Esophagus squamous epithelium (tissue), 5 donors: ENCODE results near the gene PNCK. TPM values are rescaled to one million over a fixed set of nuclear protein-coding genes. Genes with fewer than 3 reads are reported as not detected.
A peak's percentile ranks its signal among the peaks of the same experiment; 100 is the strongest.
"Not testable (repeated sequence)": the region's sequence is repeated elsewhere in the genome, so short reads cannot be mapped to it uniquely, and the experiment has no call there.

ENCODE experiments used
- DNase-seq: peaks from one replicate; lab custom pipeline; 2025; lab: John Stamatoyannopoulos, UW
- H3K27ac ChIP-seq, 4 donors: fragments of 200-600 bp; sonication (generic); one replicate each; pipeline ENCODE4 v1.5.1; 2016 to 2019; ENCODE audit warnings: mild to moderate bottlenecking in 1 of 4
- H3K27me3 ChIP-seq, 4 donors: fragments of 200-600 bp; sonication (generic); 1 replicate in 3 of 4; 2 replicates in 1 of 4; pipeline versions ENCODE4 v1.5.1 to v1.6.0; 2017 to 2021; ENCODE audit warnings: antibody characterized with exemption in 1 of 4
- H3K36me3 ChIP-seq, 3 donors: fragments of 200-600 bp; sonication (generic); one replicate each; pipeline ENCODE4 v1.5.1; 2016 to 2019
- H3K4me1 ChIP-seq, 3 donors: fragments of 200-600 bp; sonication (generic); one replicate each; pipeline ENCODE4 v1.5.1; 2017 to 2019
- H3K4me3 ChIP-seq, 4 donors: fragments of 200-600 bp; sonication (generic); 1 replicate in 3 of 4; 2 replicates in 1 of 4; pipeline ENCODE4 v1.5.1; 2016 to 2019; ENCODE audit warnings: mild to moderate bottlenecking in 2 of 4, moderate library complexity in 1 of 4
- H3K9me3 ChIP-seq, 3 donors: fragments of 200-600 bp; sonication (generic); one replicate each; pipeline ENCODE4 v1.5.1; 2016 to 2019
- CTCF ChIP-seq, 6 experiments: fragments of 450-650 bp in 4 of 6; fragments of 200-600 bp in 2 of 6; sonication (generic) in 2 of 6; IDR thresholded peaks; one replicate each; pipeline ENCODE4 v1.5.1; 2016 to 2019; ENCODE audit warnings: antibody characterized with exemption in 6 of 6, mild to moderate bottlenecking in 4 of 6, moderate library complexity in 4 of 6
- POLR2A ChIP-seq, 4 donors: fragments of 450-650 bp; IDR thresholded peaks; one replicate each; pipeline ENCODE4 v1.6.1; 2017; ENCODE audit warnings: antibody characterized with exemption in 4 of 4, mild to moderate bottlenecking in 4 of 4, moderate library complexity in 3 of 4
- WGBS, 2 donors: methylation state at CpG; one replicate each; pipeline ENCODE4 v1.1.5; 2018; 5-methylcytosine and 5-hydroxymethylcytosine counted together
- intact Hi-C: fragments of 100-400 bp; cut with DNase I; formaldehyde crosslinking; loops from one replicate; pipeline ENCODE4 v1.15.0; 2022
- total RNA-seq, 4 donors: library from RNA; depleted of rRNA; stranded (reverse); fragments of >200 nt; gene quantifications; one replicate each; pipeline ENCODE4 v1.1.0, GENCODE V29; 2016
- donor health status: DM: yes; HTN: yes; CAD: no.

PNCK gene
- total RNA-seq, 4 donors from 2014 or later, result 0.82 to 5.7 (median 1.5) TPM; not detected in 1

- intact Hi-C loops, result no loop called here
- Histone ChIP-seq H3K4me3 (peak within 1 kb of the TSS; percentile 37 to 66 (median 50)), H3K36me3 (no peaks in the 10 kb centered on the region), H3K27ac (peak within 1 kb of the TSS; percentile 71 to 82 (median 77)), H3K4me1 (peaks cover 0 to 45% (median 8%) of the 10 kb centered on the region in 3 donors), H3K9me3 (no peaks in the 10 kb centered on the region), H3K27me3 (no peaks in the 10 kb centered on the region)
- TF ChIP-seq CTCF (IDR thresholded peaks at IDR 0.05), result peak in 2 of 6 experiments; percentile 7 to 10
- TF ChIP-seq POLR2A (IDR thresholded peaks at IDR 0.05), result peak in 2 of 4 donors; percentile 43 to 48
- WGBS, 2 donors, result 10% methylated on average over 4 of the region's 66 CpGs; no CpG with 5 or more reads in 1 of the 2 donors
- DNase-seq, result no peak
These were observed 13.8 kb upstream of the PNCK start, which contains the start of gene SLC6A8 for GRCh38 chrX:153687121-153688039. SLC6A8 (plus strand) TSS chrX:153687926; CDS start chrX:153688575, 649 bp downstream.

- Histone ChIP-seq H3K9me3 (no peaks in the 10 kb centered on the region), H3K4me3 (peak overlapping the region in 1 of 4 donors; percentile 64), H3K27me3 (no peaks in the 10 kb centered on the region), H3K4me1 (peaks cover 0 to 42% (median 8%) of the 10 kb centered on the region in 3 donors), H3K36me3 (no peaks in the 10 kb centered on the region), H3K27ac (peak overlapping the region; percentile 9 to 71 (median 61))
- DNase-seq, result no peak
- TF ChIP-seq CTCF (IDR thresholded peaks at IDR 0.05) (no peak), POLR2A (IDR thresholded peaks at IDR 0.05) (no peak)
- WGBS, 2 donors, result no CpG with 5 or more reads among the region's 9 CpGs
- intact Hi-C loops, result no loop called here
These were observed 13.1 kb upstream of the PNCK start for GRCh38 chrX:153686711-153687110.

- H3K36me3 ChIP-seq, result no peaks in the 10 kb centered on the region
- H3K4me1 ChIP-seq, result peaks cover 0 to 35% (median 8%) of the 10 kb centered on the region in 3 donors
- H3K4me3 ChIP-seq, result no peak overlapping the region
- WGBS, 2 donors, result 75 to 83% methylated on average over 6 to 20 of the region's 24 CpGs
- intact Hi-C loops, result no loop called here
- DNase-seq, result no peak
- no peaks in the 10 kb centered on the region for H3K9me3 ChIP-seq
- H3K27me3 ChIP-seq, result no peaks in the 10 kb centered on the region
- no peak overlapping the region for H3K27ac ChIP-seq
- TF ChIP-seq POLR2A (IDR thresholded peaks at IDR 0.05), result no peak
These were observed 12.4 kb upstream of the PNCK start for GRCh38 chrX:153685751-153686696.

GRCh38 chrX:153685156-153685536 lies 11.5 kb upstream of the PNCK start:
- Histone ChIP-seq H3K4me3 (no peak overlapping the region), H3K9me3 (no peaks in the 10 kb centered on the region), H3K36me3 (no peaks in the 10 kb centered on the region), H3K27me3 (no peaks in the 10 kb centered on the region), H3K27ac (no peak overlapping the region), H3K4me1 (peaks cover 0 to 26% (median 8%) of the 10 kb centered on the region in 3 donors)
- intact Hi-C loops, result no loop called here
- TF ChIP-seq CTCF (IDR thresholded peaks at IDR 0.05) (no peak), POLR2A (IDR thresholded peaks at IDR 0.05) (no peak)
- no CpG with 5 or more reads among the region's 21 CpGs for WGBS, 2 donors
- no peak for DNase-seq

GRCh38 chrX:153684467-153685155 lies 11.0 kb upstream of the PNCK start:
- H3K4me1 ChIP-seq, result peaks cover 0 to 21% (median 8%) of the 10 kb centered on the region in 3 donors
- 40 to 74% methylated on average over 2 to 3 of the region's 21 CpGs for WGBS, 2 donors
- no peaks in the 10 kb centered on the region for H3K36me3 ChIP-seq
- no peaks in the 10 kb centered on the region for H3K9me3 ChIP-seq
- H3K4me3 ChIP-seq, result no peak overlapping the region
- no peak for TF ChIP-seq POLR2A (IDR thresholded peaks at IDR 0.05)
- TF ChIP-seq CTCF (IDR thresholded peaks at IDR 0.05), result no peak
- no peak for DNase-seq
- no peak overlapping the region for H3K27ac ChIP-seq
- no peaks in the 10 kb centered on the region for H3K27me3 ChIP-seq
- intact Hi-C loops, result no loop called here

- H3K9me3 ChIP-seq, H3K27me3 ChIP-seq, intact Hi-C loops, H3K27ac ChIP-seq, DNase-seq, H3K36me3 ChIP-seq, H3K4me3 ChIP-seq: not testable (repeated sequence)
- H3K4me1 ChIP-seq, result peaks cover 0 to 13% (median 8%) of the 10 kb centered on the region in 3 donors
- WGBS, 2 donors, result 60 to 100% methylated on average over 1 to 2 of the region's 8 CpGs
These were observed 9.9 kb upstream of the PNCK start for GRCh38 chrX:153683486-153683885.
